Measurements from ENCODE around the gene ELP4.

ELP4 gene

DNA sequence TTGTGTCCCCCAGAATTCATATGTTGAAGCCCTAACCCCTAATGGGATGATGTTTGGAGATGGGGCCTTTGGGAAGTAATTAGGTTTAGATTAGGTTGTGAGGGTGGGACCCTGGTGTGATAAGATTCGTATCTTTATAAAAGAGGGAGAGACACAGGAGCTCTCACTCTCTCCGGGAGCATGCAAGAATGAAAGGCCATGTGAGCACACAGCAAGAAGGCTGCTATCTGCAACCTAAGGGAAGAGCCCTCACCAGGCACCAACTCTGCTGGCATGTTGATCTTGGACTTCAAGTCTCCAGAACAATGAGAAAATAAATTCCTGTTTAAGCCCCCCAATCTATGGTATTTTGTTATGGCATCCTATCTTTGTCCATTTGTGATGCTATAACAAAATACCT, 97.3 kb downstream of the ELP4 start:
- TF ChIP-seq CTCF (IDR thresholded peaks at IDR 0.05; ENCODE audit: insufficient read depth, low read length, poor library complexity, severe bottlenecking) (no peak), EZH2phosphoT487 (conservative IDR thresholded peaks at IDR 0.05; ENCODE audit: low read length) (no peak)
- no peak overlapping the region for H3K4me3 ChIP-seq (ENCODE audit: insufficient read depth, low read length, poor library complexity, severe bottlenecking)
- H2AFZ ChIP-seq (ENCODE audit: low read depth, low read length, severe bottlenecking): no peak overlapping the region
- H3K27ac ChIP-seq (ENCODE audit: low read depth, low read length): no peak overlapping the region
- H3K9me2 ChIP-seq (replicated peaks; ENCODE audit: insufficient read depth, low read length): no peaks in the 10 kb centered on the region
- no peak overlapping the region for H3K9ac ChIP-seq (ENCODE audit: low read length)
- H3K27me3 ChIP-seq (ENCODE audit: low read length): no peaks in the 10 kb centered on the region
- no peaks in the 10 kb centered on the region for H3K79me2 ChIP-seq (ENCODE audit: insufficient read depth, low read length)
- H3K36me3 ChIP-seq (ENCODE audit: low read length): peaks cover 5% of the 10 kb centered on the region; the same call in 1 of the 2 replicates
- no peaks in the 10 kb centered on the region for H4K20me1 ChIP-seq (ENCODE audit: low read depth, low read length)
- H3F3A ChIP-seq (ENCODE audit: insufficient read depth): no peaks in the 10 kb centered on the region
- H3K4me2 ChIP-seq (ENCODE audit: low read depth, low read length, poor library complexity, severe bottlenecking): no peak overlapping the region
- H3K9me3 ChIP-seq (ENCODE audit: insufficient read depth, low read length): no peaks in the 10 kb centered on the region

DNA sequence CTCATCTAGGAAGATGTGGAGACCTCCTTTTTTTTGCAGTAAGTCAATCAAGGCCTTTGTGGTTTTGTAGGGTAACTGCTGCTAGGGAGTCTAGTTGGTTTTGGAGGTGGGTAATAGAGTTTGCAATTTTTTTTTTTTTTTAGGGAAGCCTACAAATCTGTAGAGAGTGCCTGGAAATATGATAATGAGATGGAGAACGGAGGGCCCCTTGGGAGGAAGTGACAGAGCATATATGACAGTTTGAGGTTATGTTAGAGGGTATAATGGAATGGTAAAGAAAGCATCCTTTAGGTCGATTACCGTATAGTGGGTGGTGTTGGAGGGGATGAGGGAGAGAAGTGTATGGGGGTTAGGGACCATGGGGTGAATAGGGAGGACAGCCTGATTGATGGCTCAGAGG, 98.3 kb downstream of the ELP4 start:
- Histone ChIP-seq H4K20me1 (ENCODE audit: low read depth, low read length) (no peaks in the 10 kb centered on the region), H3K27ac (ENCODE audit: low read depth, low read length) (no peak overlapping the region), H3K4me2 (ENCODE audit: low read depth, low read length, poor library complexity, severe bottlenecking) (no peak overlapping the region), H3K27me3 (ENCODE audit: low read length) (no peaks in the 10 kb centered on the region), H2AFZ (ENCODE audit: low read depth, low read length, severe bottlenecking) (no peak overlapping the region), H3K9ac (ENCODE audit: low read length) (no peak overlapping the region), H3K79me2 (ENCODE audit: insufficient read depth, low read length) (no peaks in the 10 kb centered on the region), H3K9me3 (ENCODE audit: insufficient read depth, low read length) (no peaks in the 10 kb centered on the region), H3F3A (ENCODE audit: insufficient read depth) (no peaks in the 10 kb centered on the region), H3K9me2 (replicated peaks; ENCODE audit: insufficient read depth, low read length) (no peaks in the 10 kb centered on the region), H3K36me3 (ENCODE audit: low read length) (peaks cover 5% of the 10 kb centered on the region; the same call in 1 of the 2 replicates), H3K4me3 (ENCODE audit: insufficient read depth, low read length, poor library complexity, severe bottlenecking) (no peak overlapping the region)
- no peak for TF ChIP-seq EZH2phosphoT487 (conservative IDR thresholded peaks at IDR 0.05; ENCODE audit: low read length)
- no peak for TF ChIP-seq CTCF (IDR thresholded peaks at IDR 0.05; ENCODE audit: insufficient read depth, low read length, poor library complexity, severe bottlenecking)

- Histone ChIP-seq H3K4me3 (ENCODE audit: insufficient read depth, low read length, poor library complexity, severe bottlenecking) (no peak overlapping the region), H4K20me1 (ENCODE audit: low read depth, low read length) (no peaks in the 10 kb centered on the region), H3K9me2 (replicated peaks; ENCODE audit: insufficient read depth, low read length) (no peaks in the 10 kb centered on the region), H3K9ac (ENCODE audit: low read length) (no peak overlapping the region), H3F3A (ENCODE audit: insufficient read depth) (no peaks in the 10 kb centered on the region), H3K27me3 (ENCODE audit: low read length) (no peaks in the 10 kb centered on the region), H3K9me3 (ENCODE audit: insufficient read depth, low read length) (no peaks in the 10 kb centered on the region), H2AFZ (ENCODE audit: low read depth, low read length, severe bottlenecking) (no peak overlapping the region), H3K27ac (ENCODE audit: low read depth, low read length) (no peak overlapping the region), H3K4me2 (ENCODE audit: low read depth, low read length, poor library complexity, severe bottlenecking) (no peak overlapping the region), H3K36me3 (ENCODE audit: low read length) (peaks cover 3% of the 10 kb centered on the region; the same call in 1 of the 2 replicates), H3K79me2 (ENCODE audit: insufficient read depth, low read length) (no peaks in the 10 kb centered on the region)
- TF ChIP-seq CTCF (IDR thresholded peaks at IDR 0.05; ENCODE audit: insufficient read depth, low read length, poor library complexity, severe bottlenecking) (no peak), EZH2phosphoT487 (conservative IDR thresholded peaks at IDR 0.05; ENCODE audit: low read length) (no peak)
Observed at GRCh38 chr11:31608995-31609394, 99.4 kb downstream of the ELP4 start.

All from SU-DHL-6 (cell line).